HFFc6 (cell line): ENCODE measurements around the gene XXYLT1. TPM values are rescaled to one million over a fixed set of nuclear protein-coding genes. Genes with fewer than 3 reads are reported as not detected.

Experiments used
- DNase-seq: peaks from one replicate; pipeline ENCODE4 v3.0.0-alpha.2; 2018
- H3K27ac Mint-ChIP-seq: 2 replicates; pipeline ENCODE4 v1.8.0; 2020; ENCODE audit warnings: mild to moderate bottlenecking, mixed read lengths
- H3K27me3 Mint-ChIP-seq: 2 replicates; pipeline ENCODE4 v1.8.0; 2021; ENCODE audit warnings: mild to moderate bottlenecking, moderate library complexity, mixed read lengths; ENCODE audit not compliant: insufficient read depth
- H3K36me3 Mint-ChIP-seq: 2 replicates; pipeline ENCODE4 v1.8.0; 2021; ENCODE audit warnings: low read depth, mixed read lengths
- H3K4me1 Mint-ChIP-seq: 2 replicates; pipeline ENCODE4 v1.8.0; 2020; ENCODE audit warnings: low read depth, mixed read lengths
- H3K4me3 Mint-ChIP-seq: 2 replicates; pipeline ENCODE4 v1.8.0; 2020; ENCODE audit warnings: mild to moderate bottlenecking, moderate library complexity, mixed read lengths
- H3K9me3 Mint-ChIP-seq: 2 replicates; pipeline ENCODE4 v1.8.0; 2020; ENCODE audit warnings: mild to moderate bottlenecking, mixed read lengths
- CTCF ChIP-seq: fragments of 200-600 bp; sonication (generic); IDR thresholded peaks from 2 replicates; pipeline ENCODE4 v1.5.0; 2021; ENCODE audit warnings: antibody characterized with exemption, mild to moderate bottlenecking
- total RNA-seq, 6 experiments: library from RNA; stranded (reverse); fragmentation: NEBNext Ultra II Directional; extraction: Animal tissue kit (Norgen Biotek cat#: 25700); gene quantifications; 2 replicates in 1 of 6; 3 replicates in 5 of 6; pipeline ENCODE4 v1.2.3, GENCODE V29; 2021

The XXYLT1 gene
- total RNA-seq, 6 experiments from 2014 or later, result 16.9 to 24.2 (median 18.3) TPM

- no peak for TF ChIP-seq CTCF
- Mint-ChIP-seq H3K9me3 (no peaks in the 10 kb centered on the region; the same call in 1 of the 2 replicates), H3K27ac (peak overlapping the region; percentile 98), H3K4me1 (peaks cover 66% of the 10 kb centered on the region), H3K36me3 (peaks cover 13% of the 10 kb centered on the region), H3K27me3 (no peaks in the 10 kb centered on the region), H3K4me3 (peak overlapping the region; percentile 45)
- no peak for DNase-seq
Observed at GRCh38 chr3:195208631-195209030, 62.3 kb downstream of the XXYLT1 start.

GRCh38 chr3:195208183-195208582, 62.8 kb downstream of the XXYLT1 start:
- H3K36me3 Mint-ChIP-seq, result peaks cover 13% of the 10 kb centered on the region
- H3K4me3 Mint-ChIP-seq, result peak overlapping the region; percentile 45; the same call in 1 of the 2 replicates
- no peaks in the 10 kb centered on the region; the same call in 1 of the 2 replicates for H3K9me3 Mint-ChIP-seq
- H3K27ac Mint-ChIP-seq, result peak overlapping the region; percentile 98
- DNase-seq, result no peak
- no peak for TF ChIP-seq CTCF
- H3K27me3 Mint-ChIP-seq, result no peaks in the 10 kb centered on the region
- peaks cover 70% of the 10 kb centered on the region for H3K4me1 Mint-ChIP-seq

GRCh38 chr3:195207731-195208130, 63.2 kb downstream of the XXYLT1 start:
- TF ChIP-seq CTCF, result no peak
- Mint-ChIP-seq H3K4me1 (peaks cover 70% of the 10 kb centered on the region), H3K27me3 (no peaks in the 10 kb centered on the region), H3K9me3 (no peaks in the 10 kb centered on the region; the same call in 1 of the 2 replicates), H3K4me3 (peak overlapping the region; percentile 45; the same call in 1 of the 2 replicates), H3K36me3 (peaks cover 13% of the 10 kb centered on the region), H3K27ac (peak overlapping the region; percentile 70)
- no peak for DNase-seq

GRCh38 chr3:195207056-195207455, 63.9 kb downstream of the XXYLT1 start:
- H3K27me3 Mint-ChIP-seq, result no peaks in the 10 kb centered on the region
- peaks cover 70% of the 10 kb centered on the region for H3K4me1 Mint-ChIP-seq
- no peak overlapping the region for H3K27ac Mint-ChIP-seq
- TF ChIP-seq CTCF, result no peak
- no peak for DNase-seq
- peaks cover 13% of the 10 kb centered on the region for H3K36me3 Mint-ChIP-seq
- H3K4me3 Mint-ChIP-seq, result no peak overlapping the region
- H3K9me3 Mint-ChIP-seq, result no peaks in the 10 kb centered on the region; the same call in 1 of the 2 replicates

GRCh38 chr3:195204360-195205163, 66.4 kb downstream of the XXYLT1 start:
- Mint-ChIP-seq H3K27me3 (0 out of 2 replicates have a peak, but pooled peaks cover 3% of the 10 kb centered on the region), H3K4me1 (peaks cover 60% of the 10 kb centered on the region), H3K4me3 (peak overlapping the region; percentile 28; the same call in 1 of the 2 replicates), H3K9me3 (no peaks in the 10 kb centered on the region), H3K27ac (peak overlapping the region; percentile 85), H3K36me3 (peaks cover 8% of the 10 kb centered on the region)
- DNase-seq, result peak; percentile 30
- TF ChIP-seq CTCF, result no peak
